MM.1S (cell line): Measurements from ENCODE around the gene COLEC11.

Experiments used
- DNase-seq: peaks from one replicate; pipeline ENCODE4 v3.0.0-alpha.2; 2015
- H2AFZ ChIP-seq: fragments of 300-600 bp; sonication (generic); 2 replicates; pipeline ENCODE4 v1.6.0; 2016; ENCODE audit warnings: antibody characterized with exemption, low read length
- H3F3A ChIP-seq: fragments of 300-600 bp; sonication (generic); 2 replicates; pipeline ENCODE4 v1.6.1; 2016; ENCODE audit warnings: mild to moderate bottlenecking, antibody characterized with exemption, low read length, moderate library complexity, mixed read lengths; ENCODE audit not compliant: insufficient read depth
- H3K27ac ChIP-seq: fragments of 300-600 bp; sonication (generic); 2 replicates; pipeline ENCODE4 v1.5.1; 2016; ENCODE audit warnings: mild to moderate bottlenecking, low read length
- H3K27me3 ChIP-seq: fragments of 300-600 bp; sonication (generic); replicated peaks from 2 replicates; pipeline ENCODE4 v1.6.0; 2016; ENCODE audit warnings: low read length; ENCODE audit not compliant: insufficient read depth
- H3K36me3 ChIP-seq: fragments of 300-600 bp; sonication (generic); replicated peaks from 2 replicates; pipeline ENCODE4 v1.6.1; 2016; ENCODE audit warnings: mild to moderate bottlenecking, low read length, mixed read lengths; ENCODE audit not compliant: insufficient read depth
- H3K4me1 ChIP-seq: fragments of 300-600 bp; sonication (generic); 2 replicates; pipeline ENCODE4 v1.6.1; 2016; ENCODE audit warnings: low read length, mixed read lengths
- H3K4me2 ChIP-seq: fragments of 300-600 bp; sonication (generic); 2 replicates; pipeline ENCODE4 v1.6.0; 2016; ENCODE audit warnings: low read depth, low read length
- H3K4me3 ChIP-seq: fragments of 300-600 bp; sonication (generic); 2 replicates; pipeline ENCODE4 v1.5.1; 2016; ENCODE audit warnings: low read length, mixed read lengths
- H3K79me2 ChIP-seq: fragments of 300-600 bp; sonication (generic); 2 replicates; pipeline ENCODE4 v1.6.1; 2016; ENCODE audit warnings: mixed run types, low read length, mixed read lengths
- H3K9ac ChIP-seq: fragments of 300-600 bp; sonication (generic); 2 replicates; pipeline ENCODE4 v1.6.1; 2016; ENCODE audit warnings: low read length, mixed read lengths
- H3K9me2 ChIP-seq: fragments of 300-600 bp; sonication (generic); replicated peaks from 2 replicates; pipeline ENCODE4 v1.6.1; 2016; ENCODE audit warnings: mild to moderate bottlenecking, low read length, mixed read lengths; ENCODE audit not compliant: insufficient read depth
- H3K9me3 ChIP-seq: fragments of 300-600 bp; sonication (generic); replicated peaks from 2 replicates; pipeline ENCODE4 v1.6.1; 2016; ENCODE audit warnings: mild to moderate bottlenecking, low read length, mixed read lengths; ENCODE audit not compliant: insufficient read depth
- H4K20me1 ChIP-seq: fragments of 300-600 bp; sonication (generic); 2 replicates; pipeline ENCODE4 v1.6.1; 2016; ENCODE audit warnings: mild to moderate bottlenecking, low read length, moderate library complexity, mixed read lengths; ENCODE audit not compliant: insufficient read depth
- CTCF ChIP-seq: fragments of 300-600 bp; sonication (generic); IDR thresholded peaks from 2 replicates; pipeline ENCODE4 v1.5.1; 2016; ENCODE audit warnings: antibody characterized with exemption, low read length, mixed read lengths
- EZH2 ChIP-seq: fragments of 300-600 bp; sonication (generic); optimal IDR thresholded peaks from 2 replicates; pipeline ENCODE3; 2017; ENCODE audit warnings: low read depth, mild to moderate bottlenecking, antibody characterized with exemption, low read length, mixed read lengths
- EZH2phosphoT487 ChIP-seq: fragments of 300-600 bp; sonication (generic); IDR thresholded peaks from 2 replicates; pipeline ENCODE4 v1.6.1; 2018; ENCODE audit warnings: antibody characterized with exemption, low read length

Gene COLEC11

GRCh38 chr2:3630631-3631030, 35.7 kb downstream of the COLEC11 start:
- no peaks in the 10 kb centered on the region for H3K27me3 ChIP-seq
- no peaks in the 10 kb centered on the region for H4K20me1 ChIP-seq
- no peak for TF ChIP-seq EZH2phosphoT487
- TF ChIP-seq CTCF, result no peak
- TF ChIP-seq EZH2, result no peak
- H3K79me2 ChIP-seq, result no peaks in the 10 kb centered on the region
- H3K9ac ChIP-seq, result no peak overlapping the region
- H3K4me1 ChIP-seq, result no peaks in the 10 kb centered on the region
- no peak overlapping the region for H2AFZ ChIP-seq
- no peak overlapping the region for H3K4me2 ChIP-seq
- no peaks in the 10 kb centered on the region for H3K9me3 ChIP-seq
- no peak overlapping the region for H3K4me3 ChIP-seq
- no peaks in the 10 kb centered on the region for H3F3A ChIP-seq
- DNase-seq, result no peak
- H3K36me3 ChIP-seq, result no peaks in the 10 kb centered on the region
- H3K9me2 ChIP-seq, result no peaks in the 10 kb centered on the region
- no peak overlapping the region for H3K27ac ChIP-seq

DNA sequence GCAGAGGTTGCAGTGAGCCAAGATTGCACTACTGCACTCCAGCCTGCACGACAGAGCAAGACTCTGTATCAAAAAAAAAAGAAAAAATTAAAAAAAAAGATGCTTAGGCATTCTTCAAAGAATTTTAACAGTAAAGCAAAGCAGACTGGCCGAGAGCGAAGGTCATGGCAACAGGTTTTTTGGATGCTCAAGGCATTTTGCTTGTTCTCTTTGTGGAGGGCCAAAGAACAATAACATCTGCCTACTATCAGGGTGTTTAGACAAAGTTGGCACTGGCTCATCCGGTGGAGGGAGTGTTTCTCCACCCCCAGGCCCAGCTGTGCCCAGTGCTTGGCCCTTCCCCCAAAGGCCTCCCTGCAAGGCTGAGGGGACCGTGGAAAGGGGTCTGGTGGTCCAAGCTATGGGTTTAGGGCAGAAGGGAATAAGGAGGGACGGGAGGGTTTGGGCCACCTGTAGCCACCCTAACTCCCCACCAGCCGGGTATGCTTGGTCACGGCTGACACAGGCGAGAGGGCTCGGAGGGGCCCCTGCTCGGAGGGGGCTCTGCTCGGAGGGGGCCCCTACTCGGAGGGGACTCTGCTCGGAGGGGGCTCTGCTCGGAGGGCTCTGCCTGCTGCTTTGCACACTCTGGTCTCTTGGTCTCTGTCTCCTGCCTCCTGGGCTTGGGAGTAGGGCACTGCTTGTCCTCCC, 36.4 kb downstream of the COLEC11 start:
- Histone ChIP-seq H3K9me3 (no peaks in the 10 kb centered on the region), H3K4me2 (no peak overlapping the region), H3K9ac (no peak overlapping the region), H3K36me3 (no peaks in the 10 kb centered on the region), H3F3A (no peaks in the 10 kb centered on the region), H3K79me2 (no peaks in the 10 kb centered on the region), H3K27me3 (no peaks in the 10 kb centered on the region), H3K4me3 (no peak overlapping the region), H3K9me2 (no peaks in the 10 kb centered on the region), H2AFZ (no peak overlapping the region), H3K4me1 (no peaks in the 10 kb centered on the region), H4K20me1 (no peaks in the 10 kb centered on the region), H3K27ac (no peak overlapping the region)
- no peak for DNase-seq
- TF ChIP-seq CTCF, result no peak
- no peak for TF ChIP-seq EZH2
- TF ChIP-seq EZH2phosphoT487, result no peak

- Histone ChIP-seq H3K27me3 (no peaks in the 10 kb centered on the region), H2AFZ (no peak overlapping the region), H3K4me2 (no peak overlapping the region), H3K4me3 (no peak overlapping the region), H3F3A (no peaks in the 10 kb centered on the region), H4K20me1 (no peaks in the 10 kb centered on the region), H3K79me2 (no peaks in the 10 kb centered on the region), H3K27ac (no peak overlapping the region), H3K4me1 (no peaks in the 10 kb centered on the region), H3K9me3 (no peaks in the 10 kb centered on the region), H3K36me3 (no peaks in the 10 kb centered on the region), H3K9me2 (no peaks in the 10 kb centered on the region), H3K9ac (no peak overlapping the region)
- TF ChIP-seq EZH2phosphoT487 (no peak), CTCF (no peak), EZH2 (no peak)
- no peak for DNase-seq
Observed at GRCh38 chr2:3631851-3632659, 37.1 kb downstream of the COLEC11 start.
